ENCODE results near the gene PCDHGB3. TPM values are rescaled to one million over a fixed set of nuclear protein-coding genes. Genes with fewer than 3 reads are reported as not detected.

Gene PCDHGB3
- polyA plus RNA-seq, 1 donor from 2014 or later: not detected

DNA sequence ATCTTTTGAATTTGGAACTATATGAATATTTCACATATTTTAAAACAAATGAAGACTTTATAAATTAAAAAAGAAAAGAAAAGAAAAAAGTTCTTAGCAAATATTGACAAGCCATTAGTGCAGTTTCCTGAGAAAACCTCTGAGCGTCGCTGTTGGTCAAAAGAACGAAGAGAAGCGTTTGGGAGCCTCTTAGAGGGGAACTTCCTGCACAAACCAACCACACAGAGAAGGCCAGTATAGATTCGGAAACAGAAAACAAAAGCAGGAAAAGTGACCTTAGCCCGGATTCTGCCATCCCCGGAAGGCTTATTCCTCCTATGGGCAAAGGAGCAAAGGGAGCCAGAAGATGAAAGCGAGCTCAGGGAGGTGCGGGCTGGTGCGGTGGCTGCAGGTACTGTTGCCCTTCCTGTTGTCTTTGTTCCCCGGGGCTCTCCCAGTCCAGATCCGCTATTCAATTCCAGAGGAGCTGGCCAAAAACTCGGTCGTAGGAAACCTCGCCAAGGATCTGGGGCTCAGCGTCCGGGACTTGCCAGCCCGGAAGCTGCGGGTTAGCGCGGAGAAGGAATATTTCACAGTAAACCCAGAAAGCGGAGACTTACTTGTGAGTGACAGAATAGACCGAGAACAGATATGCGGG, 10.1 kb upstream of the PCDHGB3 start, which contains the start of gene PCDHGB2:
Gene PCDHGB2 (plus strand): TSS at position 205 of the 637 bp plus-strand sequence. CDS start 142 bp downstream, at position 347.
- Histone ChIP-seq H3K79me2 (replicated peaks; ENCODE audit: insufficient read depth, low read length) (no peaks in the 10 kb centered on the region), H3K27ac (ENCODE audit: low read length) (no peak within 1 kb of the TSS), H3F3A (ENCODE audit: insufficient read depth, low read length, poor library complexity, severe bottlenecking) (no peaks in the 10 kb centered on the region), H3K4me3 (ENCODE audit: low read length) (no peak within 1 kb of the TSS), H3K27me3 (ENCODE audit: insufficient read depth, low read depth, low read length) (no peaks in the 10 kb centered on the region), H3K4me2 (ENCODE audit: low read length) (no peak within 1 kb of the TSS), H4K20me1 (ENCODE audit: insufficient read depth) (no peaks in the 10 kb centered on the region), H3K9me2 (ENCODE audit: insufficient read depth, low read length) (no peaks in the 10 kb centered on the region), H3K36me3 (ENCODE audit: insufficient read depth, low read length) (no peaks in the 10 kb centered on the region), H2AFZ (ENCODE audit: low read depth, low read length) (no peak within 1 kb of the TSS), H3K9ac (ENCODE audit: low read length) (no peak within 1 kb of the TSS), H3K9me3 (ENCODE audit: low read length) (peaks cover 48% of the 10 kb centered on the region)
- TF ChIP-seq RAD21 (conservative IDR thresholded peaks at IDR 0.05) (no peak), SMC3 (conservative IDR thresholded peaks at IDR 0.05; ENCODE audit: poor library complexity) (no peak), EP300 (conservative IDR thresholded peaks at IDR 0.05; ENCODE audit: poor library complexity, severe bottlenecking) (no peak), MXI1 (conservative IDR thresholded peaks at IDR 0.05; ENCODE audit: poor library complexity, severe bottlenecking) (no peak), EZH2 (IDR thresholded peaks at IDR 0.05; ENCODE audit: borderline replicate concordance, insufficient read depth, low read length, poor library complexity, severe bottlenecking) (no peak), POLR2AphosphoS5 (IDR thresholded peaks at IDR 0.05) (no peak), TAF1 (IDR thresholded peaks at IDR 0.05; ENCODE audit: low read depth) (no peak)
- TF ChIP-seq, protein P1, sequence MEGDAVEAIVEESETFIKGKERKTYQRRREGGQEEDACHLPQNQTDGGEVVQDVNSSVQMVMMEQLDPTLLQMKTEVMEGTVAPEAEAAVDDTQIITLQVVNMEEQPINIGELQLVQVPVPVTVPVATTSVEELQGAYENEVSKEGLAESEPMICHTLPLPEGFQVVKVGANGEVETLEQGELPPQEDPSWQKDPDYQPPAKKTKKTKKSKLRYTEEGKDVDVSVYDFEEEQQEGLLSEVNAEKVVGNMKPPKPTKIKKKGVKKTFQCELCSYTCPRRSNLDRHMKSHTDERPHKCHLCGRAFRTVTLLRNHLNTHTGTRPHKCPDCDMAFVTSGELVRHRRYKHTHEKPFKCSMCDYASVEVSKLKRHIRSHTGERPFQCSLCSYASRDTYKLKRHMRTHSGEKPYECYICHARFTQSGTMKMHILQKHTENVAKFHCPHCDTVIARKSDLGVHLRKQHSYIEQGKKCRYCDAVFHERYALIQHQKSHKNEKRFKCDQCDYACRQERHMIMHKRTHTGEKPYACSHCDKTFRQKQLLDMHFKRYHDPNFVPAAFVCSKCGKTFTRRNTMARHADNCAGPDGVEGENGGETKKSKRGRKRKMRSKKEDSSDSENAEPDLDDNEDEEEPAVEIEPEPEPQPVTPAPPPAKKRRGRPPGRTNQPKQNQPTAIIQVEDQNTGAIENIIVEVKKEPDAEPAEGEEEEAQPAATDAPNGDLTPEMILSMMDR (IDR thresholded peaks at IDR 0.05; ENCODE audit: poor library complexity, severe bottlenecking): no peak

- H3K27ac ChIP-seq (ENCODE audit: low read length): no peak overlapping the region
- H3K79me2 ChIP-seq (replicated peaks; ENCODE audit: insufficient read depth, low read length): no peaks in the 10 kb centered on the region
- peaks cover 44% of the 10 kb centered on the region for H3K9me3 ChIP-seq (ENCODE audit: low read length)
- no peak overlapping the region for H3K4me2 ChIP-seq (ENCODE audit: low read length)
- H2AFZ ChIP-seq (ENCODE audit: low read depth, low read length): no peak overlapping the region
- no peaks in the 10 kb centered on the region for H4K20me1 ChIP-seq (ENCODE audit: insufficient read depth)
- no peak overlapping the region for H3K4me3 ChIP-seq (ENCODE audit: low read length)
- TF ChIP-seq EP300 (conservative IDR thresholded peaks at IDR 0.05; ENCODE audit: poor library complexity, severe bottlenecking) (no peak), SMC3 (conservative IDR thresholded peaks at IDR 0.05; ENCODE audit: poor library complexity) (no peak), RAD21 (conservative IDR thresholded peaks at IDR 0.05) (no peak)
- TF ChIP-seq, protein P1 (IDR thresholded peaks at IDR 0.05; ENCODE audit: poor library complexity, severe bottlenecking): no peak
- no peaks in the 10 kb centered on the region for H3K27me3 ChIP-seq (ENCODE audit: insufficient read depth, low read depth, low read length)
- H3K9ac ChIP-seq (ENCODE audit: low read length): no peak overlapping the region
- H3K9me2 ChIP-seq (ENCODE audit: insufficient read depth, low read length): no peaks in the 10 kb centered on the region
- H3F3A ChIP-seq (ENCODE audit: insufficient read depth, low read length, poor library complexity, severe bottlenecking): no peaks in the 10 kb centered on the region
- H3K36me3 ChIP-seq (ENCODE audit: insufficient read depth, low read length): no peaks in the 10 kb centered on the region
Observed at GRCh38 chr5:141360685-141361084, 9.4 kb upstream of the PCDHGB3 start.

GRCh38 chr5:141362719-141363118, 7.3 kb upstream of the PCDHGB3 start:
- Histone ChIP-seq H3K79me2 (replicated peaks; ENCODE audit: insufficient read depth, low read length) (no peaks in the 10 kb centered on the region), H3K4me3 (ENCODE audit: low read length) (no peak overlapping the region), H3K36me3 (ENCODE audit: insufficient read depth, low read length) (no peaks in the 10 kb centered on the region), H4K20me1 (ENCODE audit: insufficient read depth) (no peaks in the 10 kb centered on the region), H3K4me2 (ENCODE audit: low read length) (no peak overlapping the region), H3K27ac (ENCODE audit: low read length) (no peak overlapping the region), H3K27me3 (ENCODE audit: insufficient read depth, low read depth, low read length) (no peaks in the 10 kb centered on the region), H3F3A (ENCODE audit: insufficient read depth, low read length, poor library complexity, severe bottlenecking) (no peaks in the 10 kb centered on the region), H3K9me3 (ENCODE audit: low read length) (peaks cover 45% of the 10 kb centered on the region), H3K9ac (ENCODE audit: low read length) (no peak overlapping the region), H3K9me2 (ENCODE audit: insufficient read depth, low read length) (no peaks in the 10 kb centered on the region), H2AFZ (ENCODE audit: low read depth, low read length) (no peak overlapping the region)
- TF ChIP-seq POLR2AphosphoS5 (IDR thresholded peaks at IDR 0.05) (no peak), EP300 (conservative IDR thresholded peaks at IDR 0.05; ENCODE audit: poor library complexity, severe bottlenecking) (no peak)
- TF ChIP-seq, protein P1 (IDR thresholded peaks at IDR 0.05; ENCODE audit: poor library complexity, severe bottlenecking): no peak

Measured in neural cell (in vitro differentiated cells).